Measurements from ENCODE around the gene RANBP10.

Gene RANBP10

GRCh38 chr16:67749436-67750078, 56.8 kb downstream of the RANBP10 start:
- no peak for DNase-seq (ENCODE audit: low read depth in 1 of 2, low spot score in 1 of 2)

GRCh38 chr16:67748834-67749233, 57.5 kb downstream of the RANBP10 start:
- DNase-seq (ENCODE audit: low read depth in 1 of 2, low spot score in 1 of 2): no peak

DNA sequence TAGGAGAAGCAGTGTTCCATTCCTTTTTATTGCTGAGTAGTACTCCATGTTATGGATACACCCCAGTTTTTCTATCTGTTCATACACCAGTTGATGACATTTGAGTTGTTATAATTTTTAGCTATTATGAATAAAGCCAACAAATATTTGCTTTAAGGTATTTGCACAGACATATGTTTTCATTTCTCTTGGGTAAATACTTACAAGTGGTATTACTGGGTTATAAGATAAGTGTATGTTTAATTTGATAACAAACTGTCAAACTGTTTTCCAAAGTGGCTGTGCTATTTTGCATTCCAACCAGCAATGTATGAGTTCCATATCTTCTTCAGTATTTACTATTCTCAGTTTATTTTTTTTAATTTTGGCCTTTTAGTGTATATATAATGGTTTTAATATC, 59.5 kb downstream of the RANBP10 start:
- DNase-seq (ENCODE audit: low read depth in 1 of 2, low spot score in 1 of 2): no peak

GRCh38 chr16:67741118-67741517, 65.2 kb downstream of the RANBP10 start:
- DNase-seq (ENCODE audit: low read depth in 1 of 2, low spot score in 1 of 2): no peak

- no peak for DNase-seq (ENCODE audit: low read depth in 1 of 2, low spot score in 1 of 2)
These were observed 66.0 kb downstream of the RANBP10 start for GRCh38 chr16:67740391-67740790.

DNA sequence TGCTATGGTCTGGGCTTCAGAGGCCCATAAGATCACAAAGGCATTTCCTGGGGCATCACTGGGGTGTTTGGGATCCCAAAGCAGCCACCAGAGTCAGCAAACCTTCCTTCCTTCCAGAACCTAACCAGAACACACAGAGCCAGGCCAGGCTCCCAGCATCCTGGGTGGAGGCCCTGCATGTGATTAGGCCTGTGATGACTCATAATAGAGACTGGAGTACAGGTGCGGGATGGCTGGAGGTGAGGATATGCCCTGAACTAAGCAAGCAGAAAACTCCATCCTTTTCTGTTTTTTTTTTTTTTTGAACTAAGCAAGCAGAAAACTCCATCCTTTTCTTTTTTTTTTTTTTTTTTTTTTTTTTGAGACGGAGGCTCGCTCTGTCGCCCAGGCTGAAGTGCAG, 69.5 kb downstream of the RANBP10 start:
- DNase-seq (ENCODE audit: low read depth in 1 of 2, low spot score in 1 of 2): no peak

DNA sequence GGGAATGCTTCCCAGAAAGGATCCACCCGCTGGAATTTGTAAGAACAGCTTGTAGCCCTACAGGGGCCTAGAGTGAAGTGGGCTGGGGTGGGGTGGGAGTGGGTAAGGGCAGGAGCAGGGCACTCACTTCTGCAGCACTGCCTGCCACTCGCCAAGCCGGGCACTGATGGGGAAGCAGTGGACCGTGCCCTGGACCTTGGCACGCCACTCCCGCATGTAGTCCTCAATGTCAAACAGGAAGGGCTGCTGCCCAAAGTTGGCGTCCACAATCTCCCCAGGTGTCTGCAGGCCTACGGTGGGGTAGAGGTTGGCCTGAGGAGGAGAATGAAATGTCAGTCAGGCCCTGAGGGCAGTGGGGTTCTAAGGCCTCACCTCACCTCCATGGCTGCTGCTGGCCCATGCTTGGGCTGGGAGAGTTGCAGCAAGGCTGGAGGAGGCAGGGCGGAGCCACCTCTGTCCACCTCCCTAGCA, 71.6 kb downstream of the RANBP10 start:
- DNase-seq (ENCODE audit: low read depth in 1 of 2, low spot score in 1 of 2): no peak

GRCh38 chr16:67733734-67734470, 72.5 kb downstream of the RANBP10 start:
- no peak for DNase-seq (ENCODE audit: low read depth in 1 of 2, low spot score in 1 of 2)

- no peak for DNase-seq (ENCODE audit: low read depth in 1 of 2, low spot score in 1 of 2)
These were observed 74.6 kb downstream of the RANBP10 start for GRCh38 chr16:67731753-67732095.

GRCh38 chr16:67731071-67731752, 75.1 kb downstream of the RANBP10 start:
- DNase-seq (ENCODE audit: low read depth in 1 of 2, low spot score in 1 of 2): no peak

- no peak for DNase-seq (ENCODE audit: low read depth in 1 of 2, low spot score in 1 of 2)
These were observed 76.0 kb downstream of the RANBP10 start for GRCh38 chr16:67730326-67730725.

- DNase-seq (ENCODE audit: low read depth in 1 of 2, low spot score in 1 of 2): no peak
These were observed 76.6 kb downstream of the RANBP10 start for GRCh38 chr16:67729636-67730248.

DNA sequence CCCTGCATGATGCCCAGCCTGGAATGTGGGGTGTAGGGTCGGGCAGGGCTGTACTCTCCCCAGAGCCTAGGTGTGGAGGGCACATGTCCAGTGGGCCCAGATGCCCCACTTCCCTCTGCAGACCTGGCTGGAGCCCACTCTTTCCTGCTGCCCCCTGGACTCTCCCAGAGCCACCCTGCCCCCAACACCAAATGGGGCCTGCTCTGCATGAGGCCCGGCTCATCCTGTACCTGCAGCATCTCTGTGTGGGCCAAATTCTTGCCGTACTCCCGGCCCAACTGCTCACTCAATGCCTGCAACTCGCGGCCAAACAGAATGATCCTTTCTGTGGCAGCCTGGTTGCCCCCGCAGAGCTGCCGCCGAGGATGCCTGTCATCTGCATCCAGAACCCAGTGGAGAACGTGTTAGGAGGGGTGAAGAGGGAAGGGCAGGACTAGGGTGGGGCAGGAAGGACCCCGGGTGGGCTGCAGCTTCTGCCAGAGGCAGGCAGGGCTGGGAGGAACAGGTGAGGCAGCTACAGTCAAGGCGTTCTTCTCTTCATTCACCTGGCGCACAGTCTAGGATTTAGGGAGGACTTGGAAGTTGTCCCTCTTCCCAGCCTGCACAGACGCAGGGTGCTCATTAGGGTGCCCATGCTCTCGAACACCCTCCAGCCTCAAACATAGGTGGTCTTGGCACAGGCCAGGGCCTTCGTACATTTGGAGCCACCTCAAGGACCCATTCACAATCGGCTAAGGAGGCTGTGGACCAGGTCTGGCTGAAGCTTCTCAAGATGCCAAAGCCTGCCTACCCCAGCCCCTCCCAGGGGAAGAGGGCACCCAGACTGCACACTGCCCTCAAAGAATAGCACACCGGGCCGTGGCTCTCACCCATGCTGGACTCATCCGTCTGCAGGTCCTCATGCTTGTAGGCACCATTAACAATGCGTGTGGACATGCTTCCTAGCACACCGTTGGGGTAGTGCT, 78.6 kb downstream of the RANBP10 start:
- no peak for DNase-seq (ENCODE audit: low read depth in 1 of 2, low spot score in 1 of 2)

GRCh38 chr16:67726106-67727034, 80.0 kb downstream of the RANBP10 start:
- no peak for DNase-seq (ENCODE audit: low read depth in 1 of 2, low spot score in 1 of 2)

GRCh38 chr16:67723911-67724305, 82.5 kb downstream of the RANBP10 start:
- no peak for DNase-seq (ENCODE audit: low read depth in 1 of 2, low spot score in 1 of 2)

DNA sequence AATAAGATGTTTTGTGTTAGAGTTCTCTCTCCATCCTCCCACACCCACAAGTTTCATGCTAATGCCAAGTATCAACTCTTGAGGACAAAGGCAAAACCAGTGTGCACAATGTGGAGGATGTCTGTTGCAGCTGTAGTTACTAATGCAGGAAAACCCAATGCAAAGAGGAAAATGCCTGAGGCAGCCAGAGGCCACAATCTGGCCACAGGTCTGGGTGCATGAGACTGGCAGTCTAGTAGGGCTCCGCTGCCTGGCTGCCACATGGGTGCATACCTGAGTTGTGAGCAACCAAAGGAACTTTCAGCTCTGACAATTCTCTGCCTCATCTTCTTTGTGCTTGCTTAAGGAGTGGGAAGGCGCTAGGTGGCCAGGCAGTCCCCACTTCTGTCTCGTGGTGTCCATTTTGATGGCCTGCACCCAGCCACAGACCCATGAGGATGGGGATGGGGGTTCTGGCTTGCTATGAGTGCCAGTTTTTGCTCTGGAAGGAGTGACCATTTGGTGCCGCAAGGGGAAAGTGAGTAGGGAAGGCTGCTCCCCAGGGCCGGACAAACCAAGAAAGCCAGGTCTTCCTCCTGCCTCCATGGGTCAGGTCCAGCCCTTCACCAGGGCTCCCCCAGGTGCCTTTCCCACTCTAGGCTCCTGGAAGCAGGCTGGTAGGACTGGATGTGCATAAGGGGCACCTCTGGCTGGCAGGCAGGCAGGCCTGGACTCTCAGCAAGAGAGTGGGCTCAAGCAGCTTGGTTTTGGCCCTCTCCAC, 83.0 kb downstream of the RANBP10 start:
- no peak for DNase-seq (ENCODE audit: low read depth in 1 of 2, low spot score in 1 of 2)

- no peak for DNase-seq (ENCODE audit: low read depth in 1 of 2, low spot score in 1 of 2)
These were observed 86.1 kb downstream of the RANBP10 start for GRCh38 chr16:67720236-67720635.

- DNase-seq (ENCODE audit: low read depth in 1 of 2, low spot score in 1 of 2): no peak
These were observed 86.6 kb downstream of the RANBP10 start for GRCh38 chr16:67719778-67720144.
